GM23338 (cell line): Measurements from ENCODE around the gene ZBTB44.

ENCODE experiments used
- CTCF ChIP-seq, 2 experiments: fragments of 200-600 bp in 1 of 2; sonication (generic) in 1 of 2; conservative IDR thresholded peaks; 2 replicates each; pipeline versions ENCODE4 v1.5.1 to v1.6.1; 2016 to 2017; ENCODE audit warnings: antibody characterized with exemption in 2 of 2, low read depth in 2 of 2, mild to moderate bottlenecking in 2 of 2, moderate library complexity in 1 of 2
- EZH2 ChIP-seq: fragments of 200-600 bp; sonication (generic); IDR thresholded peaks from one replicate; pipeline ENCODE4 v1.8.0; 2017; ENCODE audit warnings: antibody characterized with exemption, mild to moderate bottlenecking, low read depth; ENCODE audit not compliant: unreplicated experiment
- EZH2phosphoT487 ChIP-seq: fragments of 200-600 bp; sonication (generic); IDR thresholded peaks from one replicate; pipeline ENCODE4 v1.8.1; 2018; ENCODE audit warnings: antibody characterized with exemption; ENCODE audit not compliant: unreplicated experiment
- JUNB ChIP-seq: IDR thresholded peaks from one replicate; pipeline ENCODE4 v1.6.1; 2016; ENCODE audit warnings: antibody characterized with exemption; ENCODE audit not compliant: unreplicated experiment

GRCh38 chr11:130217133-130218031 lies 97.3 kb downstream of the ZBTB44 start:
- TF ChIP-seq EZH2phosphoT487 = no peak
- no peak for TF ChIP-seq CTCF (conservative IDR thresholded peaks at IDR 0.05; ENCODE audit: low read depth in 2 of 2)
- TF ChIP-seq JUNB = no peak
- TF ChIP-seq EZH2 = no peak
